Purkinje cell (primary cell): ENCODE results near the gene STOM. TPM values are rescaled to one million over a fixed set of nuclear protein-coding genes. Genes with fewer than 3 reads are reported as not detected.

Experiments
- polyA plus RNA-seq: library from polyadenylated mRNA; unstranded; fragments of >200 nt; fragmentation: Nextera tagmentation; gene quantifications from 2 replicates; pipeline ENCODE4 v1.2.1, GENCODE V29; 2014

The STOM gene, protein sequence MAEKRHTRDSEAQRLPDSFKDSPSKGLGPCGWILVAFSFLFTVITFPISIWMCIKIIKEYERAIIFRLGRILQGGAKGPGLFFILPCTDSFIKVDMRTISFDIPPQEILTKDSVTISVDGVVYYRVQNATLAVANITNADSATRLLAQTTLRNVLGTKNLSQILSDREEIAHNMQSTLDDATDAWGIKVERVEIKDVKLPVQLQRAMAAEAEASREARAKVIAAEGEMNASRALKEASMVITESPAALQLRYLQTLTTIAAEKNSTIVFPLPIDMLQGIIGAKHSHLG
- 9.9 and 14.1 TPM in 2 replicates for polyA plus RNA-seq

DNA sequence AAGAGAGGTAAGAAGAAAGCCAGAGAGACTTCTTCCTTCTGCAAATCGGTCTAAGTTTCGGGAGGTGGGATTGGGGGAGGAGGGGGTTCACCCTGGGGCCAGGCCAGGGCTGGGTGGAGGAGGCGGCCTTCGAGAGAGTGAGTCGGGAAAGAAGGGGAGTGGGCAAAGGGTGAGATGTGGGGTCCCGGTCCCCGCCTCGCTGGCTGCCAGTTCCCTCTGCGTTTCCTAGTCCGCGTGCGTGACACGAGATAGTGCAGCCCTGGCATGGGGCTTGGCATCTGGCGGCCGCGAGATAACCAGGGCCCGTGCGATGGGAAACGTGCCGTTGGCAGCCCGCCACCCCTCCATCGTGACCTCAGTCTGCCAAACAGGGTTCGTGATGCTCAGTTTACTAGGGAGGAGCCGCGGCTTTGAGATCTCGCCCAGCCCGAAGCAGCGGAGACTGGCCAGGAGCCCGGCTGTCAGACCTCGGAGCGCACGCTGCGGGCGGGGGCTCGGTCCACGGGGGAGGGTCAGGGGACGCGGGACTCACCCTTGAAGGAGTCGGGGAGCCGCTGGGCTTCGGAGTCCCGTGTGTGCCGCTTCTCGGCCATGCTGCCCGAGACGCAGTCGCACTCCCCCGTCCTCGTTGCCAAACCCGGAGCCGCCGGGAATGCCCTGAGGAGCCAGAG, at the start of gene STOM:
TSS of gene STOM (minus strand) at position 656 of the 671 bp plus-strand sequence. CDS start at position 593, 63 bp downstream.

Other genes with a start within 250 kb of the STOM start
- 81.3 and 91.1 TPM in 2 replicates for gene RAB14, start 168.4 kb downstream of the STOM start, polyA plus RNA-seq
- 7.9 and 8.9 TPM in 2 replicates for gene GSN, start 102.1 kb downstream of the STOM start, polyA plus RNA-seq
- not detected in 2 replicates for gene GGTA1, start 129.6 kb upstream of the STOM start, polyA plus RNA-seq